HG02943 (cell line): ENCODE results near the gene MARCHF7.

Experiments used
- ATAC-seq: cut with Tn5 transposase; IDR thresholded peaks from one replicate; pipeline ENCODE4 v1.9.1; 2021; ENCODE audit warnings: mild to moderate bottlenecking, low read depth, moderate library complexity; ENCODE audit not compliant: unreplicated experiment

Gene MARCHF7

DNA sequence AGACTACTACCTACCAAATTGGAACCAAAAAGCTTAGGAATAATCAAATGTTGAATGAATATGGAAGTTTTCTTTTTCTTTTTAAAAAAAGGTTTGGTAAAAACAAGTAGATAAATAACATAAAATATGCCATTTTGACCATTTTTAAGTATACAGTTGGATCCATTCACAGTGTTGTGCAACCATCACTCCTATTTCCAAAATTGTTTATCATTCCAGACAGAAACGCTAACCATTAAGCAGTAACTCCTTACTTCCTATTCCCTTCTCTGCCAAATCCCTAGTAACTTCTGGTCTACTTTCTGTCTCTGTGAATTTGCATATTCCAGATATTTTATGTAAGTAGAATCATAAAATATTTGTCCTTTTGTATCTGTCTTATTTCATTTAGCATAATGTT, 45.9 kb downstream of the MARCHF7 start:
- ATAC-seq = no peak

- ATAC-seq = no peak
These were observed 46.4 kb downstream of the MARCHF7 start for GRCh38 chr2:159758686-159759085.

DNA sequence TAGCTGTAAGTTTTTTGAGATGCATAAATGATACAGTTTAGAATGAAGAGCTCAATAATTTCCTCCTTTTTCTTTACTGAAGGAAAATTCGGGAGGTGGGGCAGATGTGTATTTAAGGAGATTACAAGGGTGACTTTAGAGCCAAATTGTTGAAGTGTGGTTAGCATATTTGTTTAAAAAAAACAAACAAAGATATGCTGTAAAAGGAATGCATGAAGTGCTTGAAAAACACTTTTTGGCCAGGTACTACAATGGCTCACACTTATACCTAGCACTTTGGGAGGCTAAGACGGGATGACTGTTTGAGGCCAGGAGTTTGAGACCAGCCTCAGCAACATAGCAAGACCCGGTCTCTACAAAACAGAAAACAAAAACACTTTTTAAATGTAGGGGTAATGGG, 47.3 kb downstream of the MARCHF7 start:
- no peak for ATAC-seq

GRCh38 chr2:159760326-159760725, 48.0 kb downstream of the MARCHF7 start:
- no peak for ATAC-seq

- ATAC-seq = no peak
These were observed 49.8 kb downstream of the MARCHF7 start for GRCh38 chr2:159762075-159762474.
